KMS-11 (cell line): ENCODE measurements around the gene CEACAM5.

Experiments
- H2AFZ ChIP-seq: fragments of 200-600 bp; sonication (generic); 2 replicates; pipeline ENCODE4 v1.6.1; 2016; ENCODE audit warnings: antibody characterized with exemption, mixed run types, low read depth
- H3K27ac ChIP-seq: fragments of 200-600 bp; sonication (generic); 2 replicates; pipeline ENCODE4 v1.6.1; 2016; ENCODE audit warnings: mild to moderate bottlenecking, mixed run types
- H3K27me3 ChIP-seq: fragments of 200-600 bp; sonication (generic); 2 replicates; pipeline ENCODE4 v1.6.1; 2017; ENCODE audit warnings: mild to moderate bottlenecking, low read depth, mixed run types, moderate library complexity; ENCODE audit not compliant: insufficient read depth
- H3K36me3 ChIP-seq: fragments of 200-600 bp; sonication (generic); 2 replicates; pipeline ENCODE4 v1.6.1; 2017; ENCODE audit warnings: mild to moderate bottlenecking, mixed run types; ENCODE audit not compliant: insufficient read depth
- H3K4me1 ChIP-seq: fragments of 200-600 bp; sonication (generic); 2 replicates; pipeline ENCODE4 v1.6.1; 2016; ENCODE audit warnings: mild to moderate bottlenecking, low read depth, mixed run types; ENCODE audit not compliant: poor library complexity, severe bottlenecking
- H3K4me2 ChIP-seq: fragments of 200-600 bp; sonication (generic); 2 replicates; pipeline ENCODE4 v1.7.0; 2016; ENCODE audit warnings: mild to moderate bottlenecking, mixed run types
- H3K4me3 ChIP-seq: fragments of 200-600 bp; sonication (generic); IDR thresholded peaks from 2 replicates; pipeline ENCODE4 v1.6.1; 2017; ENCODE audit warnings: low read depth, low read length, mixed read lengths; ENCODE audit not compliant: insufficient read depth
- H3K79me2 ChIP-seq: fragments of 200-600 bp; sonication (generic); 2 replicates; pipeline ENCODE4 v1.6.1; 2016; ENCODE audit warnings: low read depth, mixed run types; ENCODE audit not compliant: insufficient read depth
- H3K9ac ChIP-seq: fragments of 200-600 bp; sonication (generic); 2 replicates; pipeline ENCODE4 v1.6.1; 2016; ENCODE audit warnings: mild to moderate bottlenecking, mixed run types
- H4K20me1 ChIP-seq: fragments of 200-600 bp; sonication (generic); 2 replicates; pipeline ENCODE4 v1.6.1; 2016; ENCODE audit warnings: mild to moderate bottlenecking, mixed run types; ENCODE audit not compliant: insufficient read depth
- TF ChIP-seq, protein P1 (sequence below): fragments of 200-600 bp; sonication (generic); conservative IDR thresholded peaks from 2 replicates; pipeline ENCODE4 v1.6.1; 2017; ENCODE audit warnings: low read depth, mild to moderate bottlenecking, antibody characterized with exemption, low read length, moderate library complexity, mixed read lengths

The CEACAM5 gene

DNA sequence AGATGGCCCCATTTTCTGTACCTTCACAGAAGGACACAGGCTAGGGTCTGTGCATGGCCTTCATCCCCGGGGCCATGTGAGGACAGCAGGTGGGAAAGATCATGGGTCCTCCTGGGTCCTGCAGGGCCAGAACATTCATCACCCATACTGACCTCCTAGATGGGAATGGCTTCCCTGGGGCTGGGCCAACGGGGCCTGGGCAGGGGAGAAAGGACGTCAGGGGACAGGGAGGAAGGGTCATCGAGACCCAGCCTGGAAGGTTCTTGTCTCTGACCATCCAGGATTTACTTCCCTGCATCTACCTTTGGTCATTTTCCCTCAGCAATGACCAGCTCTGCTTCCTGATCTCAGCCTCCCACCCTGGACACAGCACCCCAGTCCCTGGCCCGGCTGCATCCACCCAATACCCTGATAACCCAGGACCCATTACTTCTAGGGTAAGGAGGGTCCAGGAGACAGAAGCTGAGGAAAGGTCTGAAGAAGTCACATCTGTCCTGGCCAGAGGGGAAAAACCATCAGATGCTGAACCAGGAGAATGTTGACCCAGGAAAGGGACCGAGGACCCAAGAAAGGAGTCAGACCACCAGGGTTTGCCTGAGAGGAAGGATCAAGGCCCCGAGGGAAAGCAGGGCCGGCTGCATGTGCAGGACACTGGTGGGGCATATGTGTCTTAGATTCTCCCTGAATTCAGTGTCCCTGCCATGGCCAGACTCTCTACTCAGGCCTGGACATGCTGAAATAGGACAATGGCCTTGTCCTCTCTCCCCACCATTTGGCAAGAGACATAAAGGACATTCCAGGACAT is 13.4 kb upstream of the CEACAM5 start:
- TF ChIP-seq, protein P1, sequence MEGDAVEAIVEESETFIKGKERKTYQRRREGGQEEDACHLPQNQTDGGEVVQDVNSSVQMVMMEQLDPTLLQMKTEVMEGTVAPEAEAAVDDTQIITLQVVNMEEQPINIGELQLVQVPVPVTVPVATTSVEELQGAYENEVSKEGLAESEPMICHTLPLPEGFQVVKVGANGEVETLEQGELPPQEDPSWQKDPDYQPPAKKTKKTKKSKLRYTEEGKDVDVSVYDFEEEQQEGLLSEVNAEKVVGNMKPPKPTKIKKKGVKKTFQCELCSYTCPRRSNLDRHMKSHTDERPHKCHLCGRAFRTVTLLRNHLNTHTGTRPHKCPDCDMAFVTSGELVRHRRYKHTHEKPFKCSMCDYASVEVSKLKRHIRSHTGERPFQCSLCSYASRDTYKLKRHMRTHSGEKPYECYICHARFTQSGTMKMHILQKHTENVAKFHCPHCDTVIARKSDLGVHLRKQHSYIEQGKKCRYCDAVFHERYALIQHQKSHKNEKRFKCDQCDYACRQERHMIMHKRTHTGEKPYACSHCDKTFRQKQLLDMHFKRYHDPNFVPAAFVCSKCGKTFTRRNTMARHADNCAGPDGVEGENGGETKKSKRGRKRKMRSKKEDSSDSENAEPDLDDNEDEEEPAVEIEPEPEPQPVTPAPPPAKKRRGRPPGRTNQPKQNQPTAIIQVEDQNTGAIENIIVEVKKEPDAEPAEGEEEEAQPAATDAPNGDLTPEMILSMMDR = no peak
- Histone ChIP-seq H3K4me3 (no peak overlapping the region), H3K9ac (no peak overlapping the region), H4K20me1 (no peaks in the 10 kb centered on the region), H3K36me3 (no peaks in the 10 kb centered on the region), H3K27ac (no peak overlapping the region), H3K27me3 (peaks cover 22% of the 10 kb centered on the region), H2AFZ (no peak overlapping the region), H3K4me1 (no peaks in the 10 kb centered on the region), H3K79me2 (no peaks in the 10 kb centered on the region), H3K4me2 (no peak overlapping the region)

DNA sequence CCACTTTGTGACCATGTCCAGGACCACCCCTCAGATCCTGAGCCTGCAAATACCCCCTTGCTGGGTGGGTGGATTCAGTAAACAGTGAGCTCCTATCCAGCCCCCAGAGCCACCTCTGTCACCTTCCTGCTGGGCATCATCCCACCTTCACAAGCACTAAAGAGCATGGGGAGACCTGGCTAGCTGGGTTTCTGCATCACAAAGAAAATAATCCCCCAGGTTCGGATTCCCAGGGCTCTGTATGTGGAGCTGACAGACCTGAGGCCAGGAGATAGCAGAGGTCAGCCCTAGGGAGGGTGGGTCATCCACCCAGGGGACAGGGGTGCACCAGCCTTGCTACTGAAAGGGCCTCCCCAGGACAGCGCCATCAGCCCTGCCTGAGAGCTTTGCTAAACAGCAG is 12.7 kb upstream of the CEACAM5 start:
- H3K4me2 ChIP-seq = no peak overlapping the region
- H4K20me1 ChIP-seq = no peaks in the 10 kb centered on the region
- H3K79me2 ChIP-seq = no peaks in the 10 kb centered on the region
- no peak overlapping the region for H3K4me3 ChIP-seq
- no peak overlapping the region for H3K27ac ChIP-seq
- no peak overlapping the region for H2AFZ ChIP-seq
- TF ChIP-seq, protein P1 = no peak
- no peaks in the 10 kb centered on the region for H3K36me3 ChIP-seq
- H3K9ac ChIP-seq = no peak overlapping the region
- H3K27me3 ChIP-seq = peaks cover 26% of the 10 kb centered on the region
- no peaks in the 10 kb centered on the region for H3K4me1 ChIP-seq

DNA sequence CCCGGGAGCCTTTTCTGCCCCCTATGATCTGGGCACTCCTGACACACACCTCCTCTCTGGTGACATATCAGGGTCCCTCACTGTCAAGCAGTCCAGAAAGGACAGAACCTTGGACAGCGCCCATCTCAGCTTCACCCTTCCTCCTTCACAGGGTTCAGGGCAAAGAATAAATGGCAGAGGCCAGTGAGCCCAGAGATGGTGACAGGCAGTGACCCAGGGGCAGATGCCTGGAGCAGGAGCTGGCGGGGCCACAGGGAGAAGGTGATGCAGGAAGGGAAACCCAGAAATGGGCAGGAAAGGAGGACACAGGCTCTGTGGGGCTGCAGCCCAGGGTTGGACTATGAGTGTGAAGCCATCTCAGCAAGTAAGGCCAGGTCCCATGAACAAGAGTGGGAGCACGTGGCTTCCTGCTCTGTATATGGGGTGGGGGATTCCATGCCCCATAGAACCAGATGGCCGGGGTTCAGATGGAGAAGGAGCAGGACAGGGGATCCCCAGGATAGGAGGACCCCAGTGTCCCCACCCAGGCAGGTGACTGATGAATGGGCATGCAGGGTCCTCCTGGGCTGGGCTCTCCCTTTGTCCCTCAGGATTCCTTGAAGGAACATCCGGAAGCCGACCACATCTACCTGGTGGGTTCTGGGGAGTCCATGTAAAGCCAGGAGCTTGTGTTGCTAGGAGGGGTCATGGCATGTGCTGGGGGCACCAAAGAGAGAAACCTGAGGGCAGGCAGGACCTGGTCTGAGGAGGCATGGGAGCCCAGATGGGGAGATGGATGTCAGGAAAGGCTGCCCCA is 11.8 kb upstream of the CEACAM5 start:
- Histone ChIP-seq H3K4me3 (no peak overlapping the region), H3K4me1 (no peaks in the 10 kb centered on the region), H3K27me3 (peaks cover 31% of the 10 kb centered on the region), H2AFZ (no peak overlapping the region), H4K20me1 (no peaks in the 10 kb centered on the region), H3K27ac (no peak overlapping the region), H3K4me2 (no peak overlapping the region), H3K9ac (no peak overlapping the region), H3K36me3 (no peaks in the 10 kb centered on the region), H3K79me2 (no peaks in the 10 kb centered on the region)
- TF ChIP-seq, protein P1 = no peak

DNA sequence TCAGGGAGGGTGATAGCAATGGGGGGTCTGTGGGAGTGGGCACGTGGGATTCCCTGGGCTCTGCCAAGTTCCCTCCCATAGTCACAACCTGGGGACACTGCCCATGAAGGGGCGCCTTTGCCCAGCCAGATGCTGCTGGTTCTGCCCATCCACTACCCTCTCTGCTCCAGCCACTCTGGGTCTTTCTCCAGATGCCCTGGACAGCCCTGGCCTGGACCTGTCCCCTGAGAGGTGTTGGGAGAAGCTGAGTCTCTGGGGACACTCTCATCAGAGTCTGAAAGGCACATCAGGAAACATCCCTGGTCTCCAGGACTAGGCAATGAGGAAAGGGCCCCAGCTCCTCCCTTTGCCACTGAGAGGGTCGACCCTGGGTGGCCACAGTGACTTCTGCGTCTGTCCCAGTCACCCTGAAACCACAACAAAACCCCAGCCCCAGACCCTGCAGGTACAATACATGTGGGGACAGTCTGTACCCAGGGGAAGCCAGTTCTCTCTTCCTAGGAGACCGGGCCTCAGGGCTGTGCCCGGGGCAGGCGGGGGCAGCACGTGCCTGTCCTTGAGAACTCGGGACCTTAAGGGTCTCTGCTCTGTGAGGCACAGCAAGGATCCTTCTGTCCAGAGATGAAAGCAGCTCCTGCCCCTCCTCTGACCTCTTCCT is 11.1 kb upstream of the CEACAM5 start:
- H3K9ac ChIP-seq = no peak overlapping the region

More for the DNA sequence above, 11.1 kb upstream of the CEACAM5 start:
- Histone ChIP-seq H3K36me3 (no peaks in the 10 kb centered on the region), H3K27me3 (peaks cover 32% of the 10 kb centered on the region), H3K4me2 (no peak overlapping the region), H3K4me3 (no peak overlapping the region), H3K27ac (no peak overlapping the region), H2AFZ (no peak overlapping the region), H4K20me1 (no peaks in the 10 kb centered on the region), H3K79me2 (no peaks in the 10 kb centered on the region), H3K4me1 (no peaks in the 10 kb centered on the region)
- TF ChIP-seq, protein P1 = no peak
